ENCODE data around the gene SEL1L3.
A peak's percentile ranks its signal among the peaks of the same experiment; 100 is the strongest.

Gene SEL1L3

DNA sequence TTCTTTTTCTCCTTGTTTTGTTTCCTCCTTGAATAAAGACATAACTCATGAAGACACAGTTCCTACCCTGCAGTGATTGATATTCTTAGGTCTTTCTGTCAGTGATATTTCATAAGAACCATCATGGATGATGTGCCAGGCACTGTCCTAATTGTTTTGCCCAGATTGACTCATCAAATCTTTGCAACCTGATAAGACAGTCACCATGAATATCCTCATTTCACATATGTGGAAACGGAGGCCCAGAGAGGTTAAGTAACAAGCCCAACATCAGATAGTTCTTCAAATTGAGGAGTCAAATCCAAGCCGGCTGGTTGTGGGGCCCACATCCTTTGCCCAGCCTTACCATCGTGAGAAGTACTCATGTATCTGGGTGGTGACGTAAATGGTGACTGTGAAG, 69.9 kb downstream of the SEL1L3 start:
- no peaks in the 10 kb centered on the region for H3K9me3 Mint-ChIP-seq
- DNase-seq (ENCODE audit: low spot score): no peak

GRCh38 chr4:25792200-25792791, 70.5 kb downstream of the SEL1L3 start:
- no peaks in the 10 kb centered on the region for H3K27me3 Mint-ChIP-seq (ENCODE audit: low read depth)
- no peak for DNase-seq (ENCODE audit: low spot score)

More for the DNA sequence above, 69.9 kb downstream of the SEL1L3 start:
- Mint-ChIP-seq H3K4me1 (ENCODE audit: low read depth) (peaks cover 9% of the 10 kb centered on the region), H3K36me3 (ENCODE audit: low read depth) (peaks cover 57% of the 10 kb centered on the region), H3K27ac (peak overlapping the region; percentile 9), H3K4me3 (no peak overlapping the region), H3K27me3 (ENCODE audit: low read depth) (no peaks in the 10 kb centered on the region)

GRCh38 chr4:25790024-25790423, 72.8 kb downstream of the SEL1L3 start:
- Mint-ChIP-seq H3K4me1 (ENCODE audit: low read depth) (peaks cover 9% of the 10 kb centered on the region), H3K36me3 (ENCODE audit: low read depth) (peaks cover 46% of the 10 kb centered on the region), H3K27ac (no peak overlapping the region), H3K4me3 (no peak overlapping the region), H3K27me3 (ENCODE audit: low read depth) (no peaks in the 10 kb centered on the region), H3K9me3 (no peaks in the 10 kb centered on the region)
- no peak for DNase-seq (ENCODE audit: low spot score)

More at GRCh38 chr4:25792200-25792791, 70.5 kb downstream of the SEL1L3 start:
- Mint-ChIP-seq H3K36me3 (ENCODE audit: low read depth) (peaks cover 57% of the 10 kb centered on the region), H3K9me3 (no peaks in the 10 kb centered on the region), H3K4me3 (no peak overlapping the region), H3K4me1 (ENCODE audit: low read depth) (peaks cover 9% of the 10 kb centered on the region), H3K27ac (no peak overlapping the region)

DNA sequence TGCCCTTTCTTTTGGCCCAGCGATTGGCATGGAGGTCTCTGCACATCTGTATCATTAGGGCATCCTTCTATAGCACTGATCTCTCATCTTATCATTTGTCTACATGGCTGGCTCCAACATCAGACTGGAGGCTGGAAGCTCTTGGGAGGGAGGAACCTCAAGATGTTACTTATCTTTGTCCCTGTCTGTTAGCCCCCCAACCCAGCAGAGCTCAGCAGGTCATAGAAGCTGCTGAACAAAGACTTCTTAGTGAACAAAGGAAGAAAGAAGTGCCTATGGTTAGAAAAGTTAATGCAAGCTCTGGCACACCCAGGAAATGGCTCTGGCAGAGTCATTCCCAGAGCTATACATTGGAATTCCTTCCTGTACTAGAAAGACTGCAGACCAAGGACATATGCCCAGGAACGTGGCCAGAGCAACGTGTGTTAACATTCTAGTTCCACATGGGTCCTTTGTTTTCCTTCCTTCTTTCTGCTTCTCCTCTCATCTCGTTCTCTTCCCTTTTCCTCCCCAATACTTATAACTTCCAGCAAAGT, 74.0 kb downstream of the SEL1L3 start:
- peaks cover 10% of the 10 kb centered on the region for H3K4me1 Mint-ChIP-seq (ENCODE audit: low read depth)
- H3K4me3 Mint-ChIP-seq: no peak overlapping the region
- no peaks in the 10 kb centered on the region for H3K9me3 Mint-ChIP-seq
- no peak overlapping the region for H3K27ac Mint-ChIP-seq
- no peak for DNase-seq (ENCODE audit: low spot score)
- no peaks in the 10 kb centered on the region for H3K27me3 Mint-ChIP-seq (ENCODE audit: low read depth)
- H3K36me3 Mint-ChIP-seq (ENCODE audit: low read depth): peaks cover 42% of the 10 kb centered on the region

GRCh38 chr4:25786497-25787065, 76.2 kb downstream of the SEL1L3 start:
- no peaks in the 10 kb centered on the region for H3K27me3 Mint-ChIP-seq (ENCODE audit: low read depth)
- H3K27ac Mint-ChIP-seq: no peak overlapping the region
- H3K4me3 Mint-ChIP-seq: no peak overlapping the region
- peaks cover 50% of the 10 kb centered on the region for H3K36me3 Mint-ChIP-seq (ENCODE audit: low read depth)
- H3K9me3 Mint-ChIP-seq: no peaks in the 10 kb centered on the region
- peaks cover 10% of the 10 kb centered on the region for H3K4me1 Mint-ChIP-seq (ENCODE audit: low read depth)
- DNase-seq (ENCODE audit: low spot score): no peak

GRCh38 chr4:25783943-25784342, 78.8 kb downstream of the SEL1L3 start:
- peak overlapping the region; percentile 34 for H3K27ac Mint-ChIP-seq
- no peaks in the 10 kb centered on the region for H3K9me3 Mint-ChIP-seq
- peak; percentile 18 for DNase-seq (ENCODE audit: low spot score)
- H3K36me3 Mint-ChIP-seq (ENCODE audit: low read depth): peaks cover 49% of the 10 kb centered on the region
- H3K4me3 Mint-ChIP-seq: no peak overlapping the region
- H3K27me3 Mint-ChIP-seq (ENCODE audit: low read depth): no peaks in the 10 kb centered on the region
- H3K4me1 Mint-ChIP-seq (ENCODE audit: low read depth): peaks cover 10% of the 10 kb centered on the region

DNA sequence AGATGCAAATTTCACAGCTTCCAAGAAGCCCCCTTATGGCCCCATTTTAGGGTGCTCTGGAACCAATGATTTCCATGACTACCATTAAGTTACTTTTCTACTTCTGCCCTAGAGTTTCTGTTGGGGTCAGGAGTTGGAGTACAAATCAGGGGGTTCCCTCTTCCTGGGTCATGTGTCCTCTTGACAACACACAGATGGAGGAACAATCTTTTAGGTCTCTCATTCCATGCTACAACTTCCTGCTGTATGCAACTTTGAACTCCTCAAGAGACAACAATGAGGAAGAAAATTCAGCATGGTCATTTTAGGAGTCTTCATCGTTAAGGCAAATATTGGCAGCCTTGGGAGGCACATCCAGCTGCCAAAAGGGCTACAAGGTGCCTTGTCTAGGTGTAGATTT, 79.7 kb downstream of the SEL1L3 start:
- H3K36me3 Mint-ChIP-seq (ENCODE audit: low read depth): peaks cover 49% of the 10 kb centered on the region
- peaks cover 8% of the 10 kb centered on the region for H3K4me1 Mint-ChIP-seq (ENCODE audit: low read depth)

GRCh38 chr4:25782482-25782881, 80.3 kb downstream of the SEL1L3 start:
- no peak overlapping the region for H3K27ac Mint-ChIP-seq
- H3K4me3 Mint-ChIP-seq: no peak overlapping the region
- peaks cover 48% of the 10 kb centered on the region for H3K36me3 Mint-ChIP-seq (ENCODE audit: low read depth)
- H3K27me3 Mint-ChIP-seq (ENCODE audit: low read depth): no peaks in the 10 kb centered on the region
- peaks cover 7% of the 10 kb centered on the region for H3K4me1 Mint-ChIP-seq (ENCODE audit: low read depth)
- DNase-seq (ENCODE audit: low spot score): no peak
- peaks cover 5% of the 10 kb centered on the region for H3K9me3 Mint-ChIP-seq

More for the DNA sequence above, 79.7 kb downstream of the SEL1L3 start:
- no peak for DNase-seq (ENCODE audit: low spot score)
- H3K27me3 Mint-ChIP-seq (ENCODE audit: low read depth): no peaks in the 10 kb centered on the region
- H3K9me3 Mint-ChIP-seq: peaks cover 3% of the 10 kb centered on the region
- H3K27ac Mint-ChIP-seq: no peak overlapping the region
- H3K4me3 Mint-ChIP-seq: no peak overlapping the region

- H3K4me1 Mint-ChIP-seq (ENCODE audit: low read depth): peaks cover 2% of the 10 kb centered on the region
- H3K27me3 Mint-ChIP-seq (ENCODE audit: low read depth): no peaks in the 10 kb centered on the region
- H3K27ac Mint-ChIP-seq: no peak overlapping the region
- DNase-seq (ENCODE audit: low spot score): no peak
- H3K4me3 Mint-ChIP-seq: no peak overlapping the region
- H3K36me3 Mint-ChIP-seq (ENCODE audit: low read depth): peaks cover 68% of the 10 kb centered on the region
- H3K9me3 Mint-ChIP-seq: peaks cover 11% of the 10 kb centered on the region
Observed at GRCh38 chr4:25779021-25779420, 83.8 kb downstream of the SEL1L3 start.

- Mint-ChIP-seq H3K27me3 (ENCODE audit: low read depth) (no peaks in the 10 kb centered on the region), H3K27ac (no peak overlapping the region), H3K9me3 (peaks cover 11% of the 10 kb centered on the region), H3K4me3 (no peak overlapping the region), H3K4me1 (ENCODE audit: low read depth) (no peaks in the 10 kb centered on the region), H3K36me3 (ENCODE audit: low read depth) (peaks cover 59% of the 10 kb centered on the region)
- DNase-seq (ENCODE audit: low spot score): no peak
Observed at GRCh38 chr4:25776795-25777194, 86.0 kb downstream of the SEL1L3 start.

- Mint-ChIP-seq H3K27ac (no peak overlapping the region), H3K4me1 (ENCODE audit: low read depth) (no peaks in the 10 kb centered on the region), H3K4me3 (no peak overlapping the region), H3K9me3 (peaks cover 11% of the 10 kb centered on the region), H3K36me3 (ENCODE audit: low read depth) (peaks cover 53% of the 10 kb centered on the region), H3K27me3 (ENCODE audit: low read depth) (no peaks in the 10 kb centered on the region)
- no peak for DNase-seq (ENCODE audit: low spot score)
Observed at GRCh38 chr4:25775166-25775565, 87.6 kb downstream of the SEL1L3 start.

- Mint-ChIP-seq H3K4me3 (no peak overlapping the region), H3K36me3 (ENCODE audit: low read depth) (peaks cover 43% of the 10 kb centered on the region), H3K27ac (no peak overlapping the region), H3K4me1 (ENCODE audit: low read depth) (no peaks in the 10 kb centered on the region), H3K9me3 (peaks cover 10% of the 10 kb centered on the region), H3K27me3 (ENCODE audit: low read depth) (no peaks in the 10 kb centered on the region)
- no peak for DNase-seq (ENCODE audit: low spot score)
Observed at GRCh38 chr4:25773358-25773757, 89.4 kb downstream of the SEL1L3 start.

GRCh38 chr4:25771672-25772071, 91.1 kb downstream of the SEL1L3 start:
- Mint-ChIP-seq H3K27me3 (ENCODE audit: low read depth) (no peaks in the 10 kb centered on the region), H3K36me3 (ENCODE audit: low read depth) (peaks cover 31% of the 10 kb centered on the region), H3K9me3 (no peaks in the 10 kb centered on the region), H3K4me3 (no peak overlapping the region), H3K27ac (no peak overlapping the region), H3K4me1 (ENCODE audit: low read depth) (no peaks in the 10 kb centered on the region)
- no peak for DNase-seq (ENCODE audit: low spot score)

DNA sequence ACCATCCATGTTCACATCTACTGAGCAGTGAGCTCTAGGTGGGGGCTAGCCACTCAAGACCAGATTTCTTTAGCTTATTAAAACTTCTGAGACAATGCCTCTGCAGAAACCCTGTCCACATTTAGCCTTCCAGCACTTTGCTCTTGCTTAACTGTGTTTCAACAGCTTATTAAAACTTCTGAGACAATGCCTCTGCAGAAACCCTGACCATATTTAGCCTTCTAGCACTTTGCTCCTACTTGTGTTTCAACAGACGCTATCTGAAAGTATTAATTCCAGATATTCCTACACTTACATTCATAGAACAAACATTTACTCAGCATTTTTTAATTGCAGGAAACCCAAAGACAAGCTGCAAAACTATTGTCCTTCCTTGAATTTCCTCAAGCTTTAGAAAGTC, 91.9 kb downstream of the SEL1L3 start:
- no peaks in the 10 kb centered on the region for H3K4me1 Mint-ChIP-seq (ENCODE audit: low read depth)
- H3K27ac Mint-ChIP-seq: no peak overlapping the region
- H3K27me3 Mint-ChIP-seq (ENCODE audit: low read depth): no peaks in the 10 kb centered on the region
- H3K36me3 Mint-ChIP-seq (ENCODE audit: low read depth): peaks cover 32% of the 10 kb centered on the region
- DNase-seq (ENCODE audit: low spot score): no peak
- no peak overlapping the region for H3K4me3 Mint-ChIP-seq
- H3K9me3 Mint-ChIP-seq: no peaks in the 10 kb centered on the region

- Mint-ChIP-seq H3K27me3 (ENCODE audit: low read depth) (no peaks in the 10 kb centered on the region), H3K4me3 (no peak overlapping the region), H3K36me3 (ENCODE audit: low read depth) (peaks cover 32% of the 10 kb centered on the region), H3K9me3 (no peaks in the 10 kb centered on the region), H3K27ac (no peak overlapping the region), H3K4me1 (ENCODE audit: low read depth) (no peaks in the 10 kb centered on the region)
- DNase-seq (ENCODE audit: low spot score): no peak
Observed at GRCh38 chr4:25769251-25769650, 93.5 kb downstream of the SEL1L3 start.
